K562 (cell line): ENCODE measurements around the gene RNF144A. TPM values are rescaled to one million over a fixed set of nuclear protein-coding genes. Genes with fewer than 3 reads are reported as not detected.
A peak's percentile ranks its signal among the peaks of the same experiment; 100 is the strongest.

Experiments
- ATAC-seq: fragments of 200-7000 bp; cut with Tn5 transposase; 3 replicates; pipeline ENCODE4 v1.9.1; 2020; ENCODE audit warnings: moderate library complexity
- BruUV-seq: library from RNA; stranded (reverse); fragments of 400-500 nt; replicated peaks from 2 replicates; lab custom pipeline; 2021; lab: Mats Ljungman, UMichigan
- CTCF ChIA-PET: fragments of 300-600 bp; formaldehyde crosslinking; extraction: SDS; loops from one replicate; lab custom pipeline; 2021; ENCODE audit warnings: low intra/inter-chr PET ratio; lab: Yijun Ruan, JAX
- POLR2A ChIA-PET: fragments of 300-600, 350-650 bp; sonication (Branson Sonifier 250); formaldehyde crosslinking; extraction: SDS; loops from one replicate; lab custom pipeline; 2021; ENCODE audit warnings: antibody characterized with exemption, inconsistent platforms; lab: Yijun Ruan, JAX
- DNase-seq, 4 experiments: peaks; one replicate each; pipeline versions ENCODE4 v3.0.0 to v3.0.0-alpha.2; 2011 to 2018; ENCODE audit warnings: low spot score in 3 of 4, mixed read lengths in 3 of 4; ENCODE audit errors: extremely low read depth in 1 of 4
- FAIRE-seq: peaks from 2 replicates; lab custom pipeline; 2011; peaks lifted over from hg19 to GRCh38; lab: Jason Lieb, UNC
- H2AFZ ChIP-seq: 2 replicates; pipeline ENCODE4 v1.6.0; 2011; ENCODE audit warnings: low read depth, low read length, control low read depth, inconsistent platforms
- H3K27ac ChIP-seq: fragments of 200-600 bp; 3 replicates; pipeline ENCODE4 v1.8.0; 2011; ENCODE audit warnings: low read depth, mild to moderate bottlenecking, control low read depth, inconsistent platforms, low read length, moderate library complexity, mixed read lengths; ENCODE audit errors: extremely low read depth
- H3K27me3 ChIP-seq, 2 experiments: fragments of 300-600 bp in 1 of 2; 2 replicates in 1 of 2; 3 replicates in 1 of 2; pipeline versions ENCODE4 v1.6.0 to v1.8.0; 2011; ENCODE audit warnings: inconsistent platforms in 2 of 2, low read length in 2 of 2, mild to moderate bottlenecking in 1 of 2, mixed read lengths in 1 of 2, moderate library complexity in 1 of 2; ENCODE audit not compliant: control insufficient read depth in 2 of 2, insufficient read depth in 2 of 2
- H3K36me3 ChIP-seq: fragments of 300-600 bp; 3 replicates; pipeline ENCODE4 v1.8.0; 2011; ENCODE audit warnings: mild to moderate bottlenecking, low read length, inconsistent platforms; ENCODE audit not compliant: control insufficient read depth, insufficient read depth
- H3K4me1 ChIP-seq, 2 experiments: fragments of 200-600 bp in 1 of 2; replicated peaks in 1 of 2; 2 replicates in 1 of 2; 3 replicates in 1 of 2; pipeline versions ENCODE4 v1.5.1 to v1.8.0; 2011; ENCODE audit warnings: inconsistent platforms in 2 of 2, low read length in 2 of 2, mild to moderate bottlenecking in 1 of 2, mixed read lengths in 1 of 2, moderate library complexity in 1 of 2; ENCODE audit not compliant: control insufficient read depth in 2 of 2, insufficient read depth in 2 of 2
- H3K4me2 ChIP-seq: 2 replicates; pipeline ENCODE4 v1.6.1; 2011; ENCODE audit warnings: low read length, control low read depth, inconsistent platforms, mixed read lengths; ENCODE audit not compliant: insufficient read depth
- H3K4me3 ChIP-seq: fragments of 200-600 bp; sonication (generic), shearing (Covaris generic); 2 replicates; pipeline ENCODE4 v1.5.1; 2016; ENCODE audit warnings: control low read depth, inconsistent platforms
- H3K79me2 ChIP-seq: fragments of 200-600 bp; 3 replicates; pipeline ENCODE4 v1.8.0; 2011; ENCODE audit warnings: low read length, inconsistent platforms; ENCODE audit not compliant: control insufficient read depth, insufficient read depth
- H3K9ac ChIP-seq, 2 experiments: 2 replicates each; pipeline versions ENCODE4 v1.6.0 to v1.6.1; 2011; ENCODE audit warnings: low read depth in 2 of 2, low read length in 2 of 2, control low read depth in 1 of 2, inconsistent platforms in 1 of 2, mild to moderate bottlenecking in 1 of 2, mixed read lengths in 1 of 2; ENCODE audit not compliant: insufficient read depth in 1 of 2
- H3K9me1 ChIP-seq: one replicate; pipeline ENCODE4 v1.6.0; 2011; ENCODE audit warnings: inconsistent platforms, mild to moderate bottlenecking, low read length, moderate library complexity; ENCODE audit not compliant: control insufficient read depth, insufficient read depth
- H3K9me3 ChIP-seq: replicated peaks from 2 replicates; pipeline ENCODE4 v1.5.1; 2011; ENCODE audit warnings: low read depth, low read length, inconsistent platforms; ENCODE audit not compliant: control insufficient read depth, insufficient read depth
- H4K20me1 ChIP-seq: replicated peaks from 2 replicates; pipeline ENCODE4 v1.6.1; 2011; ENCODE audit warnings: low read length, inconsistent platforms, mixed read lengths; ENCODE audit not compliant: control insufficient read depth, insufficient read depth
- MAFF ChIP-seq: IDR thresholded peaks from 2 replicates; pipeline ENCODE4 v1.6.1; 2012; ENCODE audit warnings: low read length, improper control_type of control experiment
- MAFG ChIP-seq: fragments of 450-650 bp; conservative IDR thresholded peaks from 2 replicates; pipeline ENCODE4 v1.6.1; 2016; ENCODE audit warnings: missing genetic modification characterization, missing compliant biosample characterization
- MAFK ChIP-seq: IDR thresholded peaks from 2 replicates; pipeline ENCODE4 v1.6.1; 2011; ENCODE audit warnings: low read length, improper control_type of control experiment
- ZNF253 ChIP-seq: fragments of 250-450 bp; sonication (Bioruptor Pico); conservative IDR thresholded peaks from 2 replicates; pipeline ENCODE4 v1.6.1; 2021; ENCODE audit warnings: mild to moderate bottlenecking
- ZNF384 ChIP-seq: IDR thresholded peaks from 2 replicates; pipeline ENCODE4 v1.6.1; 2012; ENCODE audit warnings: low read depth, low read length, improper control_type of control experiment
- WGBS: fragments of 100-300 bp; shearing (Covaris generic); methylation state at CpG from one replicate; pipeline ENCODE4 v1.1.6; 2016; ENCODE audit warnings: low coverage, mixed read lengths; ENCODE audit not compliant: insufficient coverage; ENCODE audit errors: missing lambda C conversion rate; 5-methylcytosine and 5-hydroxymethylcytosine counted together
- in situ Hi-C: fragments of 300-500 bp; cut with MboI; formaldehyde crosslinking; loops from 4 replicates; pipeline ENCODE4 v1.15.0; 2018; ENCODE audit warnings: inconsistent platforms, mixed read lengths
- intact Hi-C: fragments of 100-400 bp; cut with micrococcal nuclease; formaldehyde crosslinking; loops from 2 replicates; pipeline ENCODE4 v1.14.2; 2022
- polyA plus RNA-seq, 8 experiments: library from polyadenylated mRNA; depleted of rRNA in 4 of 8; stranded (reverse) in 5 of 8; unstranded in 3 of 8; fragments of >200 nt; fragmentation: Nextera tagmentation in 2 of 8; fragmentation: Illumina TruSeq in 1 of 8; extraction: Ambion mirVana in 2 of 8; extraction: Trizol in 1 of 8; gene quantifications; 2 replicates each; pipeline versions ENCODE4 v1.2.1 to v1.2.3, GENCODE V29; 2011 to 2014; ENCODE audit warnings: inconsistent platforms in 1 of 8, missing spikeins in 1 of 8
- total RNA-seq, 7 experiments: library from RNA; depleted of rRNA in 6 of 7; stranded (reverse); fragments of >200 nt in 6 of 7; fragmentation: Illumina TruSeq in 2 of 7; extraction: Trizol in 2 of 7; gene quantifications; 2 replicates each; pipeline versions ENCODE4 v1.2.1 to v1.2.3, GENCODE V29; 2011 to 2021; ENCODE audit warnings: low replicate concordance in 1 of 7
- TF ChIP-seq, protein P1 (sequence below), 2 experiments: fragments of 200-800 bp in 1 of 2; sonication (Bioruptor generic) in 1 of 2; sonication (generic) in 1 of 2; formaldehyde crosslinking in 1 of 2; IDR thresholded peaks in 1 of 2; conservative IDR thresholded peaks in 1 of 2; 2 replicates each; pipeline versions ENCODE4 v1.5.0 to v1.6.1; 2016 to 2020; ENCODE audit warnings: missing compliant biosample characterization in 1 of 2, missing genetic modification characterization in 1 of 2, missing genetic modification reagents in 1 of 2
- TF ChIP-seq, protein P2 (sequence below): fragments of 450-650 bp; IDR thresholded peaks from 2 replicates; pipeline ENCODE4 v1.6.1; 2016; ENCODE audit warnings: missing biosample characterization, missing genetic modification characterization
- TF ChIP-seq, protein P3 (sequence below): fragments of 250-450 bp; sonication (Bioruptor Pico); IDR thresholded peaks from 2 replicates; pipeline ENCODE4 v1.8.0; 2022; ENCODE audit warnings: moderate library complexity, mild to moderate bottlenecking, inconsistent platforms

The RNF144A gene
- total and polyA plus RNA-seq, 9 of the 15 experiments (the other 6 are each of a cell fraction or from before 2014, with no cell fraction given), result 0.96 to 11.3 (median 6.2) TPM

DNA sequence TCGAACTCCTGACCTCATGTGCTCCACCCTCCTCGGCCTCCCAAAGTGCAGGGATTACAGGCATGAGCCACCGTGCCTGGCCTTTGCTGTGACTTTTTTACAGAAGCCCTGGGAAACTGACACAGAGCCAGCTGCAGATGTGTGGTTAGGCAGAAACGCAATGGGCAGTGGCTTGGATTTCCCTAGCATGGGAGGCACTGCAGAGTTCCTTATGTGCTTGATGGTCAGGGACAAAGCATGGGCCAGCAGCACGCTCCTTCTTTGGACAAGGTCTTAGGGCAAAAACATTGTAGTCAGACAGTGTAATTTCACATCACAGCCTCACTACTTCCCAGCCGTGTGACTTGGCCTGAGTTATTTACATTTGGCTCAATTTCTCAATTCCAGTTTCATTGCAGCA is 153.9 kb downstream of the RNF144A start:
- CTCF ChIA-PET, result no interaction called here
- intact Hi-C loops (no loop called here), in situ Hi-C loops (no loop called here)
- DNase-seq (no peak), FAIRE-seq (no peak)
- H3K9me1 ChIP-seq, result no peaks in the 10 kb centered on the region
- H4K20me1 ChIP-seq, result no peaks in the 10 kb centered on the region
- no TSS peak for BruUV-seq
- no peak overlapping the region for H3K27ac ChIP-seq
- 8% methylated on average over 6 of the region's 6 CpGs for WGBS
- no peaks in the 10 kb centered on the region for H3K9me3 ChIP-seq
- TF ChIP-seq ZNF384 (no peak), ZNF253 (CRISPR knock-in tag) (no peak)
- TF ChIP-seq, all 486 proteins: peak for 0
- Histone ChIP-seq H3K4me2 (no peak overlapping the region), H3K36me3 (no peaks in the 10 kb centered on the region), H3K79me2 (no peaks in the 10 kb centered on the region), H2AFZ (no peak overlapping the region), H3K27me3 (peaks cover 0 to 5% of the 10 kb centered on the region in 2 experiments; a peak in 1 of 5 replicates), H3K4me3 (no peak overlapping the region), H3K9ac (no peak overlapping the region), H3K4me1 (no peaks in the 10 kb centered on the region; a peak in 1 of 5 replicates)
- ATAC-seq, result no peak
- POLR2A ChIA-PET, result no interaction called here

DNA sequence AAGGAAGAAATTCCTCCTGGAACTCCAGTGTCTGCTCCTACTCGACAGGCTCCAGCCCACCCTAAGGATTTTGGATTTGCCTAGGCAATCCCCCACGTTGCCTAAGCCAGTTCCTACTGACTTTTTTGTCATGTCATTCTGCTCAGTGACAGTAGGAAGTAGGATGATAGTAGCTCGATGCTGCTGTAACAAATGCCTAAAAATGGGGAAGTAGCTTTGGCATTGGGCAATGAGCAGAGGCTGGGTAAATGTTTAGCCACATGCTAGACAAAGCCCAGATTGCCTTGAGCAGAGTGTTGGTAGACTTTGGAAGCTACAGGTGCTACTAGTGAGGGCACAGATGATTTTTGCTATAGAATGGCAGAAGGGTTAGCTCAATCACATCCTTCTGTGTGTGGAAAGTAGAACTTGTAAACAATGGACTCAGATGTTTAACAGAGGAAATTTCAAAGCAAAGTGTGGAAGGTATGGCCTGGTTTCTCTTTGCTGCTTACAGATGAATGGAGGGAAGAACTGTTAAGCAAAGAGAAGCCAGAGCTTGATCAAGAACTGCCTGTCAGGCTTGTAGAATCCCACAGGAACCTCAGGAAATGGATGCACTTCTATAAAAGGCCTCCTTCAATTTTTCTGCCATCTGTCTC is 154.8 kb downstream of the RNF144A start:
- Histone ChIP-seq H3K4me3 (no peak overlapping the region), H3K79me2 (no peaks in the 10 kb centered on the region), H3K27me3 (peaks cover 0 to 5% of the 10 kb centered on the region in 2 experiments; a peak in 1 of 5 replicates), H3K9me3 (no peaks in the 10 kb centered on the region), H3K4me1 (no peaks in the 10 kb centered on the region; a peak in 1 of 5 replicates), H3K27ac (no peak overlapping the region), H2AFZ (no peak overlapping the region), H3K9me1 (no peaks in the 10 kb centered on the region), H3K9ac (no peak overlapping the region), H4K20me1 (no peaks in the 10 kb centered on the region), H3K36me3 (no peaks in the 10 kb centered on the region), H3K4me2 (no peak overlapping the region)
- FAIRE-seq, result no peak
- CTCF ChIA-PET, result no interaction called here
- in situ Hi-C loops, result no loop called here
- BruUV-seq, result no TSS peak
- no peak; the same call in 2 of the 3 replicates for ATAC-seq
- intact Hi-C loops, result no loop called here
- POLR2A ChIA-PET, result interaction anchor here (0.6 kb wide), 1 partner anchor 25 kb away, joined by 3 read pairs; no protein-coding TSS in a partner anchor
- no peak for DNase-seq
- 0% methylated on average over 3 of the region's 3 CpGs for WGBS
- TF ChIP-seq, protein P1, sequence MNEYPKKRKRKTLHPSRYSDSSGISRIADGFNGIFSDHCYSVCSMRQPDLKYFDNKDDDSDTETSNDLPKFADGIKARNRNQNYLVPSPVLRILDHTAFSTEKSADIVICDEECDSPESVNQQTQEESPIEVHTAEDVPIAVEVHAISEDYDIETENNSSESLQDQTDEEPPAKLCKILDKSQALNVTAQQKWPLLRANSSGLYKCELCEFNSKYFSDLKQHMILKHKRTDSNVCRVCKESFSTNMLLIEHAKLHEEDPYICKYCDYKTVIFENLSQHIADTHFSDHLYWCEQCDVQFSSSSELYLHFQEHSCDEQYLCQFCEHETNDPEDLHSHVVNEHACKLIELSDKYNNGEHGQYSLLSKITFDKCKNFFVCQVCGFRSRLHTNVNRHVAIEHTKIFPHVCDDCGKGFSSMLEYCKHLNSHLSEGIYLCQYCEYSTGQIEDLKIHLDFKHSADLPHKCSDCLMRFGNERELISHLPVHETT (CRISPR knock-in tag; conservative IDR thresholded peaks at IDR 0.05 in 1 of 2, IDR thresholded peaks at IDR 0.05 in 1 of 2), result 0 out of 4 replicates have a peak, but pooled peaks of 1 of the 2 experiments have one; percentile 29
- TF ChIP-seq, protein P2, sequence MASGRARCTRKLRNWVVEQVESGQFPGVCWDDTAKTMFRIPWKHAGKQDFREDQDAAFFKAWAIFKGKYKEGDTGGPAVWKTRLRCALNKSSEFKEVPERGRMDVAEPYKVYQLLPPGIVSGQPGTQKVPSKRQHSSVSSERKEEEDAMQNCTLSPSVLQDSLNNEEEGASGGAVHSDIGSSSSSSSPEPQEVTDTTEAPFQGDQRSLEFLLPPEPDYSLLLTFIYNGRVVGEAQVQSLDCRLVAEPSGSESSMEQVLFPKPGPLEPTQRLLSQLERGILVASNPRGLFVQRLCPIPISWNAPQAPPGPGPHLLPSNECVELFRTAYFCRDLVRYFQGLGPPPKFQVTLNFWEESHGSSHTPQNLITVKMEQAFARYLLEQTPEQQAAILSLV (tag), result no peak
- peak; percentile 39; the same call in 1 of the 2 replicates for TF ChIP-seq MAFF
- TF ChIP-seq MAFK, result peak; percentile 29; the same call in 1 of the 2 replicates
- TF ChIP-seq, protein P3, sequence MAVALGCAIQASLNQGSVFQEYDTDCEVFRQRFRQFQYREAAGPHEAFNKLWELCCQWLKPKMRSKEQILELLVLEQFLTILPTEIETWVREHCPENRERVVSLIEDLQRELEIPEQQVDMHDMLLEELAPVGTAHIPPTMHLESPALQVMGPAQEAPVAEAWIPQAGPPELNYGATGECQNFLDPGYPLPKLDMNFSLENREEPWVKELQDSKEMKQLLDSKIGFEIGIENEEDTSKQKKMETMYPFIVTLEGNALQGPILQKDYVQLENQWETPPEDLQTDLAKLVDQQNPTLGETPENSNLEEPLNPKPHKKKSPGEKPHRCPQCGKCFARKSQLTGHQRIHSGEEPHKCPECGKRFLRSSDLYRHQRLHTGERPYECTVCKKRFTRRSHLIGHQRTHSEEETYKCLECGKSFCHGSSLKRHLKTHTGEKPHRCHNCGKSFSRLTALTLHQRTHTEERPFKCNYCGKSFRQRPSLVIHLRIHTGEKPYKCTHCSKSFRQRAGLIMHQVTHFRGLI (CRISPR knock-in tag), result no peak
- peak; percentile 77 for TF ChIP-seq MAFG
